H9 (cell line): ENCODE measurements around the gene FBXO21. TPM values are rescaled to one million over a fixed set of nuclear protein-coding genes. Genes with fewer than 3 reads are reported as not detected.

Source experiments
- DNase-seq: peaks from one replicate; pipeline ENCODE4 v3.0.0-alpha.2; 2017
- H2AFZ ChIP-seq: one replicate; pipeline ENCODE4 v1.6.1; 2013; ENCODE audit warnings: mild to moderate bottlenecking, low read length, control low read depth, moderate library complexity
- H2AK5ac ChIP-seq: 2 replicates; pipeline ENCODE4 v1.6.1; 2013; ENCODE audit warnings: low read length, control low read depth, mixed read lengths; ENCODE audit not compliant: insufficient read length
- H2BK120ac ChIP-seq: one replicate; pipeline ENCODE4 v1.6.1; 2013; ENCODE audit warnings: low read depth, mild to moderate bottlenecking, low read length, control low read depth, inconsistent platforms; ENCODE audit not compliant: poor library complexity, severe bottlenecking
- H2BK12ac ChIP-seq: 2 replicates; pipeline ENCODE4 v1.6.1; 2013; ENCODE audit warnings: low read length, control low read depth, mixed read lengths, low read depth; ENCODE audit not compliant: insufficient read length
- H2BK15ac ChIP-seq: 2 replicates; pipeline ENCODE4 v1.6.1; 2013; ENCODE audit warnings: low read depth, low read length, control low read depth
- H2BK20ac ChIP-seq: one replicate; pipeline ENCODE4 v1.6.1; 2013; ENCODE audit warnings: low read depth, mild to moderate bottlenecking, low read length, control low read depth, inconsistent platforms; ENCODE audit not compliant: poor library complexity, severe bottlenecking
- H2BK5ac ChIP-seq: 2 replicates; pipeline ENCODE4 v1.6.1; 2013; ENCODE audit warnings: low read length, control low read depth, mixed read lengths; ENCODE audit not compliant: insufficient read length
- H3K14ac ChIP-seq: 2 replicates; pipeline ENCODE4 v1.6.1; 2013; ENCODE audit warnings: low read length, control low read depth; ENCODE audit not compliant: insufficient read depth
- H3K18ac ChIP-seq: 2 replicates; pipeline ENCODE4 v1.6.1; 2013; ENCODE audit warnings: low read depth, mild to moderate bottlenecking, mixed read lengths, low read length, control low read depth; ENCODE audit not compliant: insufficient read length
- H3K23ac ChIP-seq: 2 replicates; pipeline ENCODE4 v1.6.1; 2013; ENCODE audit warnings: low read length, control low read depth, mixed read lengths, low read depth; ENCODE audit not compliant: insufficient read length
- H3K23me2 ChIP-seq: 2 replicates; pipeline ENCODE4 v1.6.1; 2013; ENCODE audit warnings: low read depth, mild to moderate bottlenecking, mixed read lengths, low read length, control low read depth; ENCODE audit not compliant: insufficient read length, poor library complexity, severe bottlenecking
- H3K27ac ChIP-seq: 2 replicates; pipeline ENCODE4 v1.5.1; 2013; ENCODE audit warnings: low read length, control low read depth, mixed read lengths, low read depth; ENCODE audit not compliant: insufficient read length
- H3K27me3 ChIP-seq: 2 replicates; pipeline ENCODE4 v1.6.1; 2013; ENCODE audit warnings: low read length, control low read depth, inconsistent platforms; ENCODE audit not compliant: insufficient read depth
- H3K4ac ChIP-seq: 2 replicates; pipeline ENCODE4 v1.6.1; 2013; ENCODE audit warnings: low read depth, mild to moderate bottlenecking, control low read depth, inconsistent platforms, low read length, moderate library complexity
- H3K4me1 ChIP-seq: 2 replicates; pipeline ENCODE4 v1.6.1; 2013; ENCODE audit warnings: low read length, control low read depth, inconsistent platforms; ENCODE audit not compliant: insufficient read depth
- H3K4me2 ChIP-seq: 2 replicates; pipeline ENCODE4 v1.6.1; 2013; ENCODE audit warnings: low read length, control low read depth, mixed read lengths; ENCODE audit not compliant: insufficient read length, insufficient read depth
- H3K56ac ChIP-seq: 2 replicates; pipeline ENCODE4 v1.6.1; 2013; ENCODE audit warnings: low read depth, mild to moderate bottlenecking, mixed read lengths, low read length, control low read depth; ENCODE audit not compliant: insufficient read length
- H3K79me1 ChIP-seq: 2 replicates; pipeline ENCODE4 v1.6.1; 2013; ENCODE audit warnings: low read depth, mild to moderate bottlenecking, moderate library complexity, low read length, control low read depth, inconsistent platforms; ENCODE audit not compliant: insufficient read depth, poor library complexity, severe bottlenecking
- H3K79me2 ChIP-seq: 2 replicates; pipeline ENCODE4 v1.6.1; 2013; ENCODE audit warnings: low read length, control low read depth, inconsistent platforms; ENCODE audit not compliant: insufficient read depth
- H3K9ac ChIP-seq: 2 replicates; pipeline ENCODE4 v1.6.1; 2013; ENCODE audit warnings: low read length, control low read depth, mixed read lengths; ENCODE audit not compliant: insufficient read length; ENCODE audit errors: extremely low read depth
- H3K9me3 ChIP-seq: one replicate; pipeline ENCODE4 v1.6.1; 2013; ENCODE audit warnings: low read depth, low read length, inconsistent platforms; ENCODE audit not compliant: control insufficient read depth
- H3T11ph ChIP-seq: one replicate; pipeline ENCODE4 v1.6.1; 2013; ENCODE audit warnings: mild to moderate bottlenecking, low read length, control low read depth, inconsistent platforms
- H4K20me1 ChIP-seq: one replicate; pipeline ENCODE4 v1.6.1; 2013; ENCODE audit not compliant: control insufficient read depth, insufficient read length, insufficient read depth
- H4K5ac ChIP-seq: 2 replicates; pipeline ENCODE4 v1.6.1; 2013; ENCODE audit warnings: low read depth, mild to moderate bottlenecking, mixed read lengths, low read length, control low read depth; ENCODE audit not compliant: insufficient read length
- H4K8ac ChIP-seq: replicated peaks from 2 replicates; pipeline ENCODE4 v1.6.1; 2013; ENCODE audit warnings: low read length, control low read depth, mixed read lengths, low read depth; ENCODE audit not compliant: insufficient read length
- H4K91ac ChIP-seq: 2 replicates; pipeline ENCODE4 v1.6.1; 2013; ENCODE audit warnings: low read depth, mild to moderate bottlenecking, moderate library complexity, mixed read lengths, low read length, control low read depth; ENCODE audit not compliant: insufficient read length
- H3K27ac Mint-ChIP-seq, 3 experiments: 2 replicates in 2 of 3; 3 replicates in 1 of 3; pipeline ENCODE4 v1.8.0; 2020 to 2021; ENCODE audit warnings: mixed read lengths in 3 of 3, mild to moderate bottlenecking in 1 of 3, moderate library complexity in 1 of 3
- H3K27me3 Mint-ChIP-seq: 2 replicates; pipeline ENCODE4 v1.8.0; 2021; ENCODE audit warnings: low read depth, mild to moderate bottlenecking, moderate library complexity, mixed read lengths
- H3K36me3 Mint-ChIP-seq, 3 experiments: 2 replicates in 2 of 3; 3 replicates in 1 of 3; pipeline ENCODE4 v1.8.0; 2020 to 2021; ENCODE audit warnings: low read depth in 3 of 3, mixed read lengths in 3 of 3; ENCODE audit not compliant: insufficient read depth in 1 of 3
- H3K4me1 Mint-ChIP-seq, 2 experiments: 2 replicates each; pipeline ENCODE4 v1.8.0; 2020; ENCODE audit warnings: mixed read lengths in 2 of 2
- H3K4me3 Mint-ChIP-seq, 2 experiments: 2 replicates in 1 of 2; 3 replicates in 1 of 2; pipeline ENCODE4 v1.8.0; 2020 to 2021; ENCODE audit warnings: mild to moderate bottlenecking in 2 of 2, mixed read lengths in 2 of 2, moderate library complexity in 1 of 2
- H3K9me3 Mint-ChIP-seq, 2 experiments: 2 replicates in 1 of 2; 3 replicates in 1 of 2; pipeline ENCODE4 v1.8.0; 2020; ENCODE audit warnings: mild to moderate bottlenecking in 2 of 2, mixed read lengths in 2 of 2, moderate library complexity in 1 of 2
- CTCF ChIP-seq: fragments of 200-600 bp; sonication (generic); conservative IDR thresholded peaks from 3 replicates; pipeline ENCODE4 v1.8.0; 2021; ENCODE audit warnings: antibody characterized with exemption, mild to moderate bottlenecking
- WGBS: extraction: QIAGEN DNeasy Blood & Tissue Kit; methylation state at CpG from one replicate; pipeline ENCODE4 v1.1.7; 2013; ENCODE audit warnings: missing lambda C conversion rate, low lambda C conversion rate, mixed read lengths; ENCODE audit not compliant: insufficient read length; ENCODE audit errors: extremely low coverage; 5-methylcytosine and 5-hydroxymethylcytosine counted together
- total RNA-seq: library from RNA; stranded (reverse); gene quantifications from 2 replicates; pipeline ENCODE4 v1.2.1, GENCODE V29; 2021

Gene FBXO21
- total RNA-seq, 1 experiment from 2014 or later = 58.6 TPM

GRCh38 chr12:117130801-117131200 is 59.5 kb downstream of the FBXO21 start:
- H3K14ac ChIP-seq = no peak overlapping the region
- H3K27ac Mint-ChIP-seq = no peak overlapping the region
- no peaks in the 10 kb centered on the region for H3K4me1 ChIP-seq
- no peak overlapping the region for H3K4me2 ChIP-seq
- H3K9me3 ChIP-seq = no peaks in the 10 kb centered on the region
- H3K18ac ChIP-seq = no peak overlapping the region
- no peak overlapping the region for H3K23ac ChIP-seq
- no peak overlapping the region for H3K27ac ChIP-seq
- no peak overlapping the region for H4K8ac ChIP-seq
- H2AFZ ChIP-seq = no peak overlapping the region
- H4K20me1 ChIP-seq = no peaks in the 10 kb centered on the region
- H4K91ac ChIP-seq = no peak overlapping the region
- H3K9me3 Mint-ChIP-seq = peaks cover 9 to 12% of the 10 kb centered on the region in 2 experiments
- H3K79me2 ChIP-seq = no peaks in the 10 kb centered on the region
- H2AK5ac ChIP-seq = no peak overlapping the region
- peaks cover 0 to 7% (median 5%) of the 10 kb centered on the region in 3 experiments; a peak in 5 of 7 replicates for H3K36me3 Mint-ChIP-seq
- H3K79me1 ChIP-seq = no peaks in the 10 kb centered on the region
- H3K4me3 Mint-ChIP-seq = no peak overlapping the region
- H3K27me3 Mint-ChIP-seq = no peaks in the 10 kb centered on the region
- H2BK5ac ChIP-seq = no peak overlapping the region
- H3K4me1 Mint-ChIP-seq = 0 out of 4 replicates have a peak, but pooled peaks cover 0 to 5% of the 10 kb centered on the region in 2 experiments
- no peak overlapping the region for H3K56ac ChIP-seq
- TF ChIP-seq CTCF = no peak
- no peak overlapping the region for H3K4ac ChIP-seq
- no peaks in the 10 kb centered on the region for H3K27me3 ChIP-seq
- no peak overlapping the region for H2BK20ac ChIP-seq
- H3K23me2 ChIP-seq = no peaks in the 10 kb centered on the region
- H2BK12ac ChIP-seq = no peak overlapping the region
- H4K5ac ChIP-seq = no peak overlapping the region
- WGBS = no CpG with 5 or more reads among the region's 7 CpGs
- no peak overlapping the region for H3T11ph ChIP-seq
- no peak overlapping the region for H3K9ac ChIP-seq
- DNase-seq = no peak
- no peak overlapping the region for H2BK15ac ChIP-seq
- no peak overlapping the region for H2BK120ac ChIP-seq
